ENCODE measurements around the gene RRAS. TPM values are rescaled to one million over a fixed set of nuclear protein-coding genes. Genes with fewer than 3 reads are reported as not detected.

RRAS gene
- total and polyA plus RNA-seq, 4 donors, result 4.1 to 18.5 (median 11.1) TPM

DNA sequence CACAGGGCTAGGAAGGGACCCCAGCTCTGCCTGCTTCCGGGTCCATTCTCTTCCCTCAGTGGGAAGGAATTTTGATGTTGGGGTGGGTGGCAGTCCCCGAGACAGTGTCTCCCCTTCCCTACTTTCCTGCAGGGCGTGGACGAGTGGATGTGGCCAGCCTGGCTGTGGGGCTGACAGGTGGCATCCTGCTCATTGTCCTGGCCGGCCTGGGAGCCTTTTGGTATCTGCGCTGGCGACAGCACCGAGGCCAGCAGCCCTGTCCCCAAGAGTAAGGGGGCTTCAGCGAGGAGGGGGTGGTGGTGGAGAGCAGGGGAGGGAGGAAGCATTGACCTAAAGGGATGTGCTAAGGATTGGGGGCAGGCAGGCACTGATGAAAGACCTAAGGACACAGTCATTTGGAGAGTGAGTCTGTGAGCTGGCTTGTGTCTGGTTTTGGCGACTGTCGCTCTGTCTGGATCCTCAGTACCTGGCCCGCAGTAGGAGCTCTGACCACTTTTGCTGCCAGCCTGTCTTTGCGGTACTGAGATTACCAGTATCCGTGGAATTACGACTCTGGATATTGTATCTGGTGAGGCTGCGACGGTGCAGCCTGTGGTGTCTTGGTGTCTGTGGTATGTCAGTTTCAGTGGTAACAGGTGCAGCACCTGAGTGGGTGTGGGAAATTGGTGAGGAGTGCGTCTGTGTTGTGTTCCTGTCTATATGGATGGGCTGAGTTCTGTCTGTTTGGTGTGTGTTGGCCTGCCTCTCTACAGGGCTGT lies 51.4 kb downstream of the RRAS start:
- Histone ChIP-seq H3K9ac (ENCODE audit: low read depth in 1 of 2, low read length in 2 of 2) (no peak overlapping the region), H3K4me3 (ENCODE audit: low read depth in 1 of 3, low read length in 3 of 3) (no peak overlapping the region), H3K4me1 (ENCODE audit: control insufficient read depth in 4 of 4, insufficient read depth in 4 of 4, low read length in 3 of 4) (peaks cover 0 to 21% (median 15%) of the 10 kb centered on the region in 4 donors), H3K9me3 (ENCODE audit: control insufficient read depth in 4 of 4, low read length in 3 of 4) (no peaks in the 10 kb centered on the region), H3K27me3 (ENCODE audit: control insufficient read depth in 4 of 4, insufficient read depth in 4 of 4, low read length in 3 of 4) (no peaks in the 10 kb centered on the region), H3K36me3 (ENCODE audit: control insufficient read depth in 4 of 4, insufficient read depth in 3 of 4, low read depth in 1 of 4, low read length in 3 of 4) (no peaks in the 10 kb centered on the region), H3K27ac (ENCODE audit: low read depth in 1 of 2, low read length in 2 of 2) (no peak overlapping the region)
- TF ChIP-seq SP1 (IDR thresholded peaks at IDR 0.05) (no peak), HNF4G (IDR thresholded peaks at IDR 0.05) (no peak), RXRA (IDR thresholded peaks at IDR 0.05) (no peak), GABPA (IDR thresholded peaks at IDR 0.05 in 1 of 2, conservative IDR thresholded peaks at IDR 0.05 in 1 of 2) (no peak), FOXA2 (IDR thresholded peaks at IDR 0.05) (no peak), YY1 (IDR thresholded peaks at IDR 0.05) (no peak), HNF4A (conservative IDR thresholded peaks at IDR 0.05) (no peak), RAD21 (IDR thresholded peaks at IDR 0.05) (no peak), JUND (IDR thresholded peaks at IDR 0.05) (no peak), EGR1 (IDR thresholded peaks at IDR 0.05; ENCODE audit: low read depth in 2 of 2) (no peak), FOXA1 (IDR thresholded peaks at IDR 0.05) (no peak), TAF1 (conservative IDR thresholded peaks at IDR 0.05) (no peak), NR2F2 (IDR thresholded peaks at IDR 0.05) (no peak)
- TF ChIP-seq, protein P1, sequence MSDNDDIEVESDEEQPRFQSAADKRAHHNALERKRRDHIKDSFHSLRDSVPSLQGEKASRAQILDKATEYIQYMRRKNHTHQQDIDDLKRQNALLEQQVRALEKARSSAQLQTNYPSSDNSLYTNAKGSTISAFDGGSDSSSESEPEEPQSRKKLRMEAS (IDR thresholded peaks at IDR 0.05), result no peak
- TF ChIP-seq, protein P2, sequence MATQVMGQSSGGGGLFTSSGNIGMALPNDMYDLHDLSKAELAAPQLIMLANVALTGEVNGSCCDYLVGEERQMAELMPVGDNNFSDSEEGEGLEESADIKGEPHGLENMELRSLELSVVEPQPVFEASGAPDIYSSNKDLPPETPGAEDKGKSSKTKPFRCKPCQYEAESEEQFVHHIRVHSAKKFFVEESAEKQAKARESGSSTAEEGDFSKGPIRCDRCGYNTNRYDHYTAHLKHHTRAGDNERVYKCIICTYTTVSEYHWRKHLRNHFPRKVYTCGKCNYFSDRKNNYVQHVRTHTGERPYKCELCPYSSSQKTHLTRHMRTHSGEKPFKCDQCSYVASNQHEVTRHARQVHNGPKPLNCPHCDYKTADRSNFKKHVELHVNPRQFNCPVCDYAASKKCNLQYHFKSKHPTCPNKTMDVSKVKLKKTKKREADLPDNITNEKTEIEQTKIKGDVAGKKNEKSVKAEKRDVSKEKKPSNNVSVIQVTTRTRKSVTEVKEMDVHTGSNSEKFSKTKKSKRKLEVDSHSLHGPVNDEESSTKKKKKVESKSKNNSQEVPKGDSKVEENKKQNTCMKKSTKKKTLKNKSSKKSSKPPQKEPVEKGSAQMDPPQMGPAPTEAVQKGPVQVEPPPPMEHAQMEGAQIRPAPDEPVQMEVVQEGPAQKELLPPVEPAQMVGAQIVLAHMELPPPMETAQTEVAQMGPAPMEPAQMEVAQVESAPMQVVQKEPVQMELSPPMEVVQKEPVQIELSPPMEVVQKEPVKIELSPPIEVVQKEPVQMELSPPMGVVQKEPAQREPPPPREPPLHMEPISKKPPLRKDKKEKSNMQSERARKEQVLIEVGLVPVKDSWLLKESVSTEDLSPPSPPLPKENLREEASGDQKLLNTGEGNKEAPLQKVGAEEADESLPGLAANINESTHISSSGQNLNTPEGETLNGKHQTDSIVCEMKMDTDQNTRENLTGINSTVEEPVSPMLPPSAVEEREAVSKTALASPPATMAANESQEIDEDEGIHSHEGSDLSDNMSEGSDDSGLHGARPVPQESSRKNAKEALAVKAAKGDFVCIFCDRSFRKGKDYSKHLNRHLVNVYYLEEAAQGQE (IDR thresholded peaks at IDR 0.05), result no peak
- TF ChIP-seq, protein P3, sequence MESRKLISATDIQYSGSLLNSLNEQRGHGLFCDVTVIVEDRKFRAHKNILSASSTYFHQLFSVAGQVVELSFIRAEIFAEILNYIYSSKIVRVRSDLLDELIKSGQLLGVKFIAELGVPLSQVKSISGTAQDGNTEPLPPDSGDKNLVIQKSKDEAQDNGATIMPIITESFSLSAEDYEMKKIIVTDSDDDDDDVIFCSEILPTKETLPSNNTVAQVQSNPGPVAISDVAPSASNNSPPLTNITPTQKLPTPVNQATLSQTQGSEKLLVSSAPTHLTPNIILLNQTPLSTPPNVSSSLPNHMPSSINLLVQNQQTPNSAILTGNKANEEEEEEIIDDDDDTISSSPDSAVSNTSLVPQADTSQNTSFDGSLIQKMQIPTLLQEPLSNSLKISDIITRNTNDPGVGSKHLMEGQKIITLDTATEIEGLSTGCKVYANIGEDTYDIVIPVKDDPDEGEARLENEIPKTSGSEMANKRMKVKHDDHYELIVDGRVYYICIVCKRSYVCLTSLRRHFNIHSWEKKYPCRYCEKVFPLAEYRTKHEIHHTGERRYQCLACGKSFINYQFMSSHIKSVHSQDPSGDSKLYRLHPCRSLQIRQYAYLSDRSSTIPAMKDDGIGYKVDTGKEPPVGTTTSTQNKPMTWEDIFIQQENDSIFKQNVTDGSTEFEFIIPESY (IDR thresholded peaks at IDR 0.05), result no peak
- TF ChIP-seq, protein P4, sequence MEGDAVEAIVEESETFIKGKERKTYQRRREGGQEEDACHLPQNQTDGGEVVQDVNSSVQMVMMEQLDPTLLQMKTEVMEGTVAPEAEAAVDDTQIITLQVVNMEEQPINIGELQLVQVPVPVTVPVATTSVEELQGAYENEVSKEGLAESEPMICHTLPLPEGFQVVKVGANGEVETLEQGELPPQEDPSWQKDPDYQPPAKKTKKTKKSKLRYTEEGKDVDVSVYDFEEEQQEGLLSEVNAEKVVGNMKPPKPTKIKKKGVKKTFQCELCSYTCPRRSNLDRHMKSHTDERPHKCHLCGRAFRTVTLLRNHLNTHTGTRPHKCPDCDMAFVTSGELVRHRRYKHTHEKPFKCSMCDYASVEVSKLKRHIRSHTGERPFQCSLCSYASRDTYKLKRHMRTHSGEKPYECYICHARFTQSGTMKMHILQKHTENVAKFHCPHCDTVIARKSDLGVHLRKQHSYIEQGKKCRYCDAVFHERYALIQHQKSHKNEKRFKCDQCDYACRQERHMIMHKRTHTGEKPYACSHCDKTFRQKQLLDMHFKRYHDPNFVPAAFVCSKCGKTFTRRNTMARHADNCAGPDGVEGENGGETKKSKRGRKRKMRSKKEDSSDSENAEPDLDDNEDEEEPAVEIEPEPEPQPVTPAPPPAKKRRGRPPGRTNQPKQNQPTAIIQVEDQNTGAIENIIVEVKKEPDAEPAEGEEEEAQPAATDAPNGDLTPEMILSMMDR (IDR thresholded peaks at IDR 0.05; ENCODE audit: low read depth, low read length, missing input control), result no peak
- WGBS, result 89% methylated on average over 18 of the region's 18 CpGs
- DNase-seq (ENCODE audit: low spot score), result no peak

Data from liver (tissue), 9 donors.